BE2C (cell line): ENCODE measurements around the gene R3HDM1.

Experiments used
- DNase-seq: peaks from one replicate; pipeline ENCODE4 v3.0.0-alpha.2; 2020
- H3K27me3 ChIP-seq: fragments of 250-450 bp; sonication (Bioruptor Pico); 2 replicates; pipeline ENCODE4 v1.5.1; 2020; ENCODE audit warnings: mild to moderate bottlenecking
- H3K36me3 ChIP-seq: fragments of 250-450 bp; sonication (Bioruptor Pico); 2 replicates; pipeline ENCODE4 v1.5.1; 2020; ENCODE audit warnings: mild to moderate bottlenecking
- H3K4me1 ChIP-seq: fragments of 250-450 bp; sonication (Bioruptor Pico); 2 replicates; pipeline ENCODE4 v1.5.1; 2020
- H3K4me3 ChIP-seq: 2 replicates; pipeline ENCODE4 v1.5.1; 2011; ENCODE audit warnings: low read depth, low read length
- H3K9me3 ChIP-seq: fragments of 250-450 bp; sonication (Bioruptor Pico); 2 replicates; pipeline ENCODE4 v1.5.1; 2020
- CTCF ChIP-seq: IDR thresholded peaks from 2 replicates; pipeline ENCODE4 v1.5.1; 2012; ENCODE audit warnings: mild to moderate bottlenecking, low read depth, low read length

The R3HDM1 gene

DNA sequence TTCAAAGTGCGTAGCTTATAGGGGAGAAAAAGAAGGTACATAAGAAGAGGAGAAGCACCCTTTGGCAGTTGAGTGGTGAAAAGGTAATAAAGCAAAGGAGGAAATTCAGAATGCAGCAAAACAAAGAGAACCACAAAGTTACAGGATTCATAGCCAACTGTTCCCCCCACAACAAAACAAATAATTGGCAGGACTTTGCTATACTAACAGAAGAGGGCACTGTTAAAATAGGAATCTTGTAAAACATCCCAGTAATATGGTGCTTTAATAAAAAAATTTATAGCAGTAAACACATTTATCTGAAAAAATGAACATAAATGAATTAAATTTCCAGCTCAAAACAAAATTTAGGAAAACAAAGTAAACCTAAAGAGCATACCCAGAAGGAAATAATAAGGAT lies 42.3 kb downstream of the R3HDM1 start:
- DNase-seq, result no peak
- no peak for TF ChIP-seq CTCF
- H3K4me1 ChIP-seq, result no peaks in the 10 kb centered on the region
- no peaks in the 10 kb centered on the region for H3K27me3 ChIP-seq
- H3K4me3 ChIP-seq, result no peak overlapping the region
- no peaks in the 10 kb centered on the region for H3K36me3 ChIP-seq
- H3K9me3 ChIP-seq, result no peaks in the 10 kb centered on the region

DNA sequence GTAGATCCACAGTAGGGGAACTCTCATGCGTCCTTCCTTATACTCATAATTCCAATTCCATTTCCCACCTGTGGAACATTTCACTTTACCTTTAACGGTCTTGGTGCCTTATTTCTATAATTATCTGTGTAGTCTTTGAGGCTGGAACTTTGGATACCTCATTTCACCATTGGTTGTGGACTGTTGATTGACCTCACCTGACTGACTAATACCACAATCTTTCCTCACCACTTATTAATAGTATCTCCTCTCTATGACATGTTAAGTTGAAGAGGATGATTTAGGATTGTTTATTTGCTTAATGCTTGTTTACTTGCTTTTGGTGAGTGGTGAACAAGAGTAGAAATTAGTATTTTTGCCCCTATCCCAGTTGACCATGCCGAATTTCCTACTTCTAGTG lies 50.0 kb downstream of the R3HDM1 start:
- no peaks in the 10 kb centered on the region for H3K9me3 ChIP-seq
- no peak for TF ChIP-seq CTCF

GRCh38 chr2:135582383-135582782 lies 51.1 kb downstream of the R3HDM1 start:
- H3K36me3 ChIP-seq, result no peaks in the 10 kb centered on the region
- no peaks in the 10 kb centered on the region for H3K4me1 ChIP-seq
- TF ChIP-seq CTCF, result no peak
- no peaks in the 10 kb centered on the region for H3K27me3 ChIP-seq
- no peak for DNase-seq
- no peaks in the 10 kb centered on the region for H3K9me3 ChIP-seq
- no peak overlapping the region for H3K4me3 ChIP-seq

More for the DNA sequence above, 50.0 kb downstream of the R3HDM1 start:
- H3K4me3 ChIP-seq, result no peak overlapping the region
- no peaks in the 10 kb centered on the region for H3K27me3 ChIP-seq
- DNase-seq, result no peak
- no peaks in the 10 kb centered on the region for H3K36me3 ChIP-seq
- no peaks in the 10 kb centered on the region for H3K4me1 ChIP-seq

DNA sequence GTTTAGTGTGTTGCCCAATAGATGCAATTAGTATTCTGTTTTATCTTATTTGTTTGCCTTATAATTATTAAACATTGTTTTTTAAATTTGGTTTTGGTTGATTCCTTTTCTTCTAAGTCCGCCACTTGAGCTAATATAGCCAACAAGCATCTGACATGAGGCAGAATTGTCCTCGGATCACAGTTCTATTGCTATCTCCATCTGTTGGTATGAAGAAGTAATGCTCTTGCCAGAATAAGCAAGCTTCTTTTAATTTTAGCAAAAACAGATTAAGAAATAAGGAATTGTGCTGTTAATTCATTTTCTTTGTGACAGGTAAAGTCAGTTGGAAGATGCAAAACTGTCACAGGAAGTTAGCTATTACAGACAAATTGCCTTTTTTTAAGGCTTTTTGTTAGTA lies 54.3 kb downstream of the R3HDM1 start:
- H3K9me3 ChIP-seq, result no peaks in the 10 kb centered on the region
- no peak overlapping the region for H3K4me3 ChIP-seq
- H3K27me3 ChIP-seq, result no peaks in the 10 kb centered on the region
- no peaks in the 10 kb centered on the region for H3K4me1 ChIP-seq
- no peak for DNase-seq
- no peaks in the 10 kb centered on the region for H3K36me3 ChIP-seq
- no peak for TF ChIP-seq CTCF

- Histone ChIP-seq H3K9me3 (no peaks in the 10 kb centered on the region), H3K4me3 (no peak overlapping the region), H3K4me1 (no peaks in the 10 kb centered on the region), H3K36me3 (no peaks in the 10 kb centered on the region), H3K27me3 (no peaks in the 10 kb centered on the region)
- TF ChIP-seq CTCF, result no peak
- no peak for DNase-seq
Measured at GRCh38 chr2:135586148-135586547, 54.9 kb downstream of the R3HDM1 start.

DNA sequence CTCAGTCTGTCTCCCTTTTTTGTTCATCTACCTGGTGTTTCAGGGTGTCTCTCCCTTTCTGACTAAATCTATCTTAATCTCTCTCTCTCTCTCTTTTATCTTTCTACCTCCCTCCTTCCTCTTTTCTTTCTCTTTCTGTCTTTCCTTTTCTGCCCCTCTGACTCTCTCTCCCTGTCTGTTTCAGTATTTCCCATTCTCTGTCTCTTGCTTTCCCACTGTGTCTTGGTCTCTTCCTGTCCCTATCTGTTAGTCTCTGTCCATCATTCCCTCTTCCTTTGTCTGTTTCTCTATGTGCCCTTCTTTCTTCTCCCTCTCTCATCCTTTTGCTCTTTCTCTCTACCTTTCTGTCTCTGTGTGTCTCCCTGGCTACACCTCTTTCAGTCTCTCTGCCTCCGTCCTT lies 56.7 kb downstream of the R3HDM1 start:
- no peak for DNase-seq
- H3K27me3 ChIP-seq, result no peaks in the 10 kb centered on the region
- H3K4me1 ChIP-seq, result no peaks in the 10 kb centered on the region
- H3K36me3 ChIP-seq, result no peaks in the 10 kb centered on the region
- TF ChIP-seq CTCF, result no peak
- no peaks in the 10 kb centered on the region for H3K9me3 ChIP-seq
- no peak overlapping the region for H3K4me3 ChIP-seq
